Measurements from ENCODE around the gene MYORG. TPM values are rescaled to one million over a fixed set of nuclear protein-coding genes. Genes with fewer than 3 reads are reported as not detected.

The MYORG gene
- total and polyA plus RNA-seq, 9 donors = 0.60 to 7.8 (median 1.2) TPM

DNA sequence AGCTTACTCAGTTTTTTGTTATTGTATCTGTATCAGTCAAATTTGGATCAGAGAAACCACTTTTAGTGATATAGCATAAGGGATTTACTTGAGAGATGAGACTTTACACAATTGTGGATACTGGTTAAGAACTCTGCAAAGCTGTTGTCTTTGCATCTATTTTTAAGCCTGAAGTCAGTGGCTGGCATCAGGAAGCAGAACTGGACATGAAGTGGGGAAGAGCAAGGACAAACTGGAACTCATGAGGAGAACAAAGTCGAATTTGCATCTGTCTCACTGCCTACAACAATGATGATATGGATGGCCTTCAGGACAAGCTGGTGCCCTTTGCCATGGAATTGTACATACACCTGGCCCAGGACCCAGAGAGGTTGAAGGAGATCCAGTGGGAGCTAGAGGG is 15.8 kb upstream of the MYORG start:
- DNase-seq = no peak
- Histone ChIP-seq H3K4me1 (ENCODE audit: insufficient read depth) (no peaks in the 10 kb centered on the region), H3K27me3 (no peaks in the 10 kb centered on the region), H3K27ac (no peak overlapping the region), H3K9me3 (no peaks in the 10 kb centered on the region), H3K4me3 (no peak overlapping the region), H3K36me3 (no peaks in the 10 kb centered on the region)
- WGBS, 3 donors = 44 to 84% (median 55%) methylated on average over 1 of the region's 1 CpG
- TF ChIP-seq POLR2A (IDR thresholded peaks at IDR 0.05) (no peak), EP300 (IDR thresholded peaks at IDR 0.05) (no peak)
- TF ChIP-seq, protein P1, sequence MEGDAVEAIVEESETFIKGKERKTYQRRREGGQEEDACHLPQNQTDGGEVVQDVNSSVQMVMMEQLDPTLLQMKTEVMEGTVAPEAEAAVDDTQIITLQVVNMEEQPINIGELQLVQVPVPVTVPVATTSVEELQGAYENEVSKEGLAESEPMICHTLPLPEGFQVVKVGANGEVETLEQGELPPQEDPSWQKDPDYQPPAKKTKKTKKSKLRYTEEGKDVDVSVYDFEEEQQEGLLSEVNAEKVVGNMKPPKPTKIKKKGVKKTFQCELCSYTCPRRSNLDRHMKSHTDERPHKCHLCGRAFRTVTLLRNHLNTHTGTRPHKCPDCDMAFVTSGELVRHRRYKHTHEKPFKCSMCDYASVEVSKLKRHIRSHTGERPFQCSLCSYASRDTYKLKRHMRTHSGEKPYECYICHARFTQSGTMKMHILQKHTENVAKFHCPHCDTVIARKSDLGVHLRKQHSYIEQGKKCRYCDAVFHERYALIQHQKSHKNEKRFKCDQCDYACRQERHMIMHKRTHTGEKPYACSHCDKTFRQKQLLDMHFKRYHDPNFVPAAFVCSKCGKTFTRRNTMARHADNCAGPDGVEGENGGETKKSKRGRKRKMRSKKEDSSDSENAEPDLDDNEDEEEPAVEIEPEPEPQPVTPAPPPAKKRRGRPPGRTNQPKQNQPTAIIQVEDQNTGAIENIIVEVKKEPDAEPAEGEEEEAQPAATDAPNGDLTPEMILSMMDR (IDR thresholded peaks at IDR 0.05) = no peak
- intact Hi-C loops (cut with DNase I) = no loop called here

DNA sequence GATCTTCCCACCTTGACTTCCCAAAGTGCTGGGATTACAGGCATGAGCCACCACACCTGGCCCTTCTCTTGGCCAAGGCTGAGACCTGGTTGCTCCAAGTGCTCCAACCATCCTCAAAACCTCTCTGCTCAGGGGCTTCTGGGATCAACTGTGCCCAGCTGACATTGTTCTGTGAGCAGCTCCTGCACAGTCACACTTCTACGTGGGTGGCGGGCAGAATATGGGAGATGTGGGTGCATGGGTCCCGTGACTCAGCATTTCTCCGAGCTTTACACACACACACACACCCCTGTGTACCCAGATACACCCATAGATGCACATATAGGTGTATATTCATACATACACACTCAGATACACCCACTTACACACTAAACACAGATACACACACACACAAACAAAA is 10.5 kb upstream of the MYORG start:
- no peaks in the 10 kb centered on the region for H3K4me1 ChIP-seq (ENCODE audit: insufficient read depth)
- DNase-seq = no peak
- intact Hi-C loops (cut with DNase I) = no loop called here
- no peaks in the 10 kb centered on the region for H3K36me3 ChIP-seq
- H3K9me3 ChIP-seq = no peaks in the 10 kb centered on the region
- WGBS, 3 donors = 90 to 94% (median 90%) methylated on average over 4 of the region's 4 CpGs
- H3K27ac ChIP-seq = no peak overlapping the region
- H3K27me3 ChIP-seq = no peaks in the 10 kb centered on the region
- no peak for TF ChIP-seq POLR2A (IDR thresholded peaks at IDR 0.05)
- no peak overlapping the region for H3K4me3 ChIP-seq

DNA sequence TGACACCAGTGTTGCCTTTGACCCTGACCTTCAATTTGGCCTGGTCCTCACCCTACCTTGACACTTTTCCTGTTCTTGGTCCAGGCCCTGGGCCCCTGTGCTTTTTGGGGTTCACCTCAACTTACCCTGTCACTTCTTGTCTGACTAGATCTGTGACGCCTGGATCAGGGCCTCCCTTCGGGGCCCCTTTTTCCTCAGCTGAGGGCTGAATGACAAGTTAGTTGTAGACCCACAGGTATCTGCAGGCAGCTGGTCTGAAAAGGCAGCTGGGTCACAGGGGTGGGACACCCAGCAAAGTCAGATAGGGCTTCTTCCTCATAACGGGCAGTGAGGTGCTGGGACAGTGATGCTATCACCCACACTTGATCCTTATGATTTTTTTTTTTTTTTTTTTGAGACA is 10.0 kb upstream of the MYORG start:
- Histone ChIP-seq H3K4me3 (no peak overlapping the region), H3K36me3 (no peaks in the 10 kb centered on the region), H3K9me3 (no peaks in the 10 kb centered on the region), H3K27me3 (no peaks in the 10 kb centered on the region), H3K27ac (no peak overlapping the region), H3K4me1 (ENCODE audit: insufficient read depth) (no peaks in the 10 kb centered on the region)
- no peak for DNase-seq
- 87 to 88% (median 88%) methylated on average over 3 of the region's 3 CpGs for WGBS, 3 donors
- intact Hi-C loops (cut with DNase I) = no loop called here
- TF ChIP-seq EP300 (IDR thresholded peaks at IDR 0.05) = no peak
- TF ChIP-seq, protein P1 (IDR thresholded peaks at IDR 0.05) = no peak
- TF ChIP-seq POLR2A (IDR thresholded peaks at IDR 0.05) = no peak

DNA sequence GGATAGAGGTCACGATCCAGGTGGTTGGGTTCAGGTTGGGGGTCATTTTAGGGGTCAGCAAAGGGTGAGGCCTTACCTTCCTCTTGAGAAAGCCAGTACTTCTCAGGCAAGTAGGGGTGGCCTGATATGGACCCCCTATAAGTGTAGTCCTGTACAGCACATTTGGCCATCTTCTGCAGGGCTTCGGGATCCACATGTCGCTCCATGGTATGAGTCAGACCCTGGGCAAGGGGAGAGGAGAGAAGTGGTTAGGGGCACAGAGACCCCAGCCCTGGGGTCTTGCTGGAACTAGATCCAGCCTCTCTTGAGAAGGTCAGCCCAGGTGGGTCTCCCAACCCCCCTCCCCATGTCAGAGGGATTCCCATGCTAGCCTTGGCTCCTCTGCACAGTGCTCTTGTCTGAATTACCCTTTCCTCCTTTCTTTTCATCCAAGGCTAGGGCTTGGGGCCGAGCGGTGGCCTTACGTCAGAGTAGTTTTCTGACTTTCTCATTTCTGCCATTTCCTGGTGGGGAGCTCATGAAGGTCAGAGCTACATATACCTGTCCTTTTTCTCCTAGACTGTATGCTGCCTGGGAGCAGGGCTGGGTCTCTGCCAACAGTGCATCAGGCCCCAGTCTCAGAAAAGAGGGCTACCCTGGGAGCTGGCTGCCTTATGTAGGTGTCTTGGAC is 9.0 kb upstream of the MYORG start:
- intact Hi-C loops (cut with DNase I) = no loop called here
- Histone ChIP-seq H3K36me3 (no peaks in the 10 kb centered on the region), H3K9me3 (no peaks in the 10 kb centered on the region), H3K4me3 (no peak overlapping the region), H3K27me3 (no peaks in the 10 kb centered on the region), H3K27ac (no peak overlapping the region), H3K4me1 (ENCODE audit: insufficient read depth) (peaks cover 5% of the 10 kb centered on the region)
- WGBS, 3 donors = 85 to 97% (median 87%) methylated on average over 6 of the region's 6 CpGs
- DNase-seq = no peak
- TF ChIP-seq EP300 (IDR thresholded peaks at IDR 0.05) (no peak), POLR2A (IDR thresholded peaks at IDR 0.05) (no peak)
- TF ChIP-seq, protein P1 (IDR thresholded peaks at IDR 0.05) = no peak

DNA sequence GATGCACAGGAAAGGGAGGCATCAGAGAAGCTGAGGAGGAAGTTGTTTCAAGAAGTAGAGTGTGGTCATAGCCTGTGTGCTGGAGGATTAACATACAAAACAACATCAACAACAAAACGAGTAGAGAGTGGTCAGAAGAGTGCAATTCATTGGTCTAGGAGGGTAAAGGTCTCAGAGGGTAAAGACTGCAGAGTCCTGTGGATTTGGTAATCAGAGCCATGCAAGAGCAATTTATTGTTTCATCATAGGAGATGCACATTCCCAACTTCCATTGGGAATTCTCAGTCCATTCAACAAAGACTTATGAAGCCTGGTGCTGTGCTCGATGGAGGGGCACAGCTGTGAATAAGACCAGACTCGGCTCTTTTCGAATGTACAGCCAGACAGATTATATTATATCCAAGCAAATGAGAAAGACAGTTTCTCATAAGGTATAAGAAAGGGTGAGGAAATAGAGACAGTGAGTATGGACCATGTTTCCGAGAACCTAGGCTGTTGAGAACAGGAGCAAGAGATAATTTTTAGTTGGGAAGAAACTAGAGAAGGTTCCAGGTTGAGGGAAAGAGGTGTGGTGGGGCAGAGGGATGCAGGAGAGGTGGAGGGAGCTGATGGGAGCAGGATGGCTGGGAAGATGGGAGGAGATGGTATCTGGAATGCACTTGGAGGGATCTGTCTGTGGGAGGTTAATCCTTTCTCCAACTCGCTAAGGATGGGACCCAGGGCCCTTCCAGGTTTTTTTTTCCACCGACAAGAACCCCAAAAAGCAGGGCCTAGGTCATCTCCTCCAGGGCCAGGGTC is 7.9 kb upstream of the MYORG start:
- H3K4me3 ChIP-seq = no peak overlapping the region
- H3K4me1 ChIP-seq (ENCODE audit: insufficient read depth) = peaks cover 11% of the 10 kb centered on the region
- no peak overlapping the region for H3K27ac ChIP-seq
- no peaks in the 10 kb centered on the region for H3K27me3 ChIP-seq
- no peaks in the 10 kb centered on the region for H3K36me3 ChIP-seq
- TF ChIP-seq POLR2A (IDR thresholded peaks at IDR 0.05) = no peak
- TF ChIP-seq EP300 (IDR thresholded peaks at IDR 0.05) = no peak
- TF ChIP-seq, protein P1 (IDR thresholded peaks at IDR 0.05) = no peak
- 73 to 75% (median 74%) methylated on average over 7 of the region's 7 CpGs for WGBS, 3 donors
- DNase-seq = no peak
- no peaks in the 10 kb centered on the region for H3K9me3 ChIP-seq
- intact Hi-C loops (cut with DNase I) = no loop called here
